Mucosa of stomach (tissue), 1 donor: ENCODE measurements around the gene RHO.

Source experiments
- H3K27me3 ChIP-seq: one replicate; pipeline ENCODE4 v1.7.0; 2013; ENCODE audit warnings: mild to moderate bottlenecking, low read length; ENCODE audit not compliant: control insufficient read depth, insufficient read depth
- H3K36me3 ChIP-seq: one replicate; pipeline ENCODE4 v1.7.0; 2013; ENCODE audit warnings: low read length; ENCODE audit not compliant: control insufficient read depth, insufficient read depth
- H3K4me1 ChIP-seq: one replicate; pipeline ENCODE4 v1.7.0; 2013; ENCODE audit warnings: mild to moderate bottlenecking, low read length; ENCODE audit not compliant: control insufficient read depth, insufficient read depth
- H3K4me3 ChIP-seq: one replicate; pipeline ENCODE4 v1.7.0; 2013; ENCODE audit warnings: low read length
- H3K9ac ChIP-seq: one replicate; pipeline ENCODE4 v1.7.0; 2013; ENCODE audit warnings: mild to moderate bottlenecking, low read length, moderate library complexity
- H3K9me3 ChIP-seq: one replicate; pipeline ENCODE4 v1.7.0; 2013; ENCODE audit warnings: mild to moderate bottlenecking, low read length, moderate library complexity; ENCODE audit not compliant: control insufficient read depth
- donor health status: Pancreatic carcinoma.

Gene RHO

GRCh38 chr3:129517516-129517915, 10.9 kb upstream of the RHO start:
- Histone ChIP-seq H3K4me3 (no peak overlapping the region), H3K36me3 (no peaks in the 10 kb centered on the region), H3K27me3 (no peaks in the 10 kb centered on the region), H3K4me1 (no peaks in the 10 kb centered on the region), H3K9ac (no peak overlapping the region), H3K9me3 (no peaks in the 10 kb centered on the region)

GRCh38 chr3:129518038-129518561, 10.3 kb upstream of the RHO start:
- Histone ChIP-seq H3K36me3 (no peaks in the 10 kb centered on the region), H3K9me3 (no peaks in the 10 kb centered on the region), H3K4me1 (no peaks in the 10 kb centered on the region), H3K4me3 (no peak overlapping the region), H3K27me3 (no peaks in the 10 kb centered on the region), H3K9ac (no peak overlapping the region)

GRCh38 chr3:129518581-129518980, 9.9 kb upstream of the RHO start:
- Histone ChIP-seq H3K9me3 (no peaks in the 10 kb centered on the region), H3K4me3 (no peak overlapping the region), H3K36me3 (no peaks in the 10 kb centered on the region), H3K27me3 (no peaks in the 10 kb centered on the region), H3K4me1 (no peaks in the 10 kb centered on the region), H3K9ac (no peak overlapping the region)

GRCh38 chr3:129519449-129519848, 9.0 kb upstream of the RHO start:
- no peak overlapping the region for H3K9ac ChIP-seq
- H3K36me3 ChIP-seq = no peaks in the 10 kb centered on the region
- H3K4me1 ChIP-seq = no peaks in the 10 kb centered on the region
- H3K27me3 ChIP-seq = no peaks in the 10 kb centered on the region
- H3K4me3 ChIP-seq = no peak overlapping the region
- H3K9me3 ChIP-seq = no peaks in the 10 kb centered on the region

- Histone ChIP-seq H3K4me3 (no peak overlapping the region), H3K27me3 (no peaks in the 10 kb centered on the region), H3K9ac (no peak overlapping the region), H3K4me1 (no peaks in the 10 kb centered on the region), H3K9me3 (no peaks in the 10 kb centered on the region), H3K36me3 (no peaks in the 10 kb centered on the region)
Observed at GRCh38 chr3:129519896-129520715, 8.3 kb upstream of the RHO start.

- Histone ChIP-seq H3K9ac (no peak overlapping the region), H3K9me3 (no peaks in the 10 kb centered on the region), H3K27me3 (no peaks in the 10 kb centered on the region), H3K4me1 (no peaks in the 10 kb centered on the region), H3K4me3 (no peak overlapping the region), H3K36me3 (no peaks in the 10 kb centered on the region)
Observed at GRCh38 chr3:129520960-129521359, 7.5 kb upstream of the RHO start.

- H3K4me3 ChIP-seq = no peak overlapping the region
- no peaks in the 10 kb centered on the region for H3K9me3 ChIP-seq
- no peaks in the 10 kb centered on the region for H3K36me3 ChIP-seq
- H3K27me3 ChIP-seq = no peaks in the 10 kb centered on the region
- H3K4me1 ChIP-seq = no peaks in the 10 kb centered on the region
- H3K9ac ChIP-seq = no peak overlapping the region
Observed at GRCh38 chr3:129521611-129522010, 6.8 kb upstream of the RHO start.

- H3K4me3 ChIP-seq = no peak overlapping the region
- no peaks in the 10 kb centered on the region for H3K27me3 ChIP-seq
- H3K9me3 ChIP-seq = no peaks in the 10 kb centered on the region
- H3K36me3 ChIP-seq = no peaks in the 10 kb centered on the region
- no peaks in the 10 kb centered on the region for H3K4me1 ChIP-seq
- H3K9ac ChIP-seq = no peak overlapping the region
Observed at GRCh38 chr3:129522953-129523352, 5.5 kb upstream of the RHO start.

- H3K27me3 ChIP-seq = no peaks in the 10 kb centered on the region
- no peaks in the 10 kb centered on the region for H3K36me3 ChIP-seq
- H3K4me1 ChIP-seq = no peaks in the 10 kb centered on the region
Observed at GRCh38 chr3:129524081-129524480, 4.4 kb upstream of the RHO start.

GRCh38 chr3:129525341-129525968, 3.0 kb upstream of the RHO start:
- H3K9me3 ChIP-seq = no peaks in the 10 kb centered on the region
- H3K36me3 ChIP-seq = no peaks in the 10 kb centered on the region
- no peaks in the 10 kb centered on the region for H3K27me3 ChIP-seq
- no peak overlapping the region for H3K9ac ChIP-seq
- H3K4me1 ChIP-seq = peaks cover 5% of the 10 kb centered on the region
- H3K4me3 ChIP-seq = no peak overlapping the region

More at GRCh38 chr3:129524081-129524480, 4.4 kb upstream of the RHO start:
- Histone ChIP-seq H3K9ac (no peak overlapping the region), H3K4me3 (no peak overlapping the region), H3K9me3 (no peaks in the 10 kb centered on the region)

GRCh38 chr3:129526121-129526900, 2.1 kb upstream of the RHO start:
- Histone ChIP-seq H3K9ac (no peak overlapping the region), H3K4me1 (peaks cover 5% of the 10 kb centered on the region), H3K9me3 (no peaks in the 10 kb centered on the region), H3K4me3 (no peak overlapping the region), H3K27me3 (no peaks in the 10 kb centered on the region), H3K36me3 (no peaks in the 10 kb centered on the region)

GRCh38 chr3:129527262-129527661, 1.2 kb upstream of the RHO start:
- Histone ChIP-seq H3K4me3 (no peak overlapping the region), H3K9me3 (no peaks in the 10 kb centered on the region), H3K36me3 (no peaks in the 10 kb centered on the region), H3K4me1 (peaks cover 5% of the 10 kb centered on the region), H3K27me3 (no peaks in the 10 kb centered on the region), H3K9ac (no peak overlapping the region)
